Muscle layer of duodenum (tissue), 2 donors: ENCODE data around the gene HTRA3.
A peak's percentile ranks its signal among the peaks of the same experiment; 100 is the strongest.

Experiments
- H3K27ac ChIP-seq: one replicate; pipeline ENCODE4 v1.7.0; 2013; ENCODE audit warnings: mild to moderate bottlenecking, low read length
- H3K27me3 ChIP-seq: one replicate; pipeline ENCODE4 v1.7.0; 2013; ENCODE audit warnings: low read depth, mild to moderate bottlenecking, control low read depth, low read length
- H3K36me3 ChIP-seq, 2 donors: one replicate each; pipeline ENCODE4 v1.7.0; 2013; ENCODE audit warnings: low read length in 2 of 2, control low read depth in 1 of 2, mild to moderate bottlenecking in 1 of 2; ENCODE audit not compliant: insufficient read depth in 2 of 2, control insufficient read depth in 1 of 2
- H3K4me1 ChIP-seq, 2 donors: one replicate each; pipeline ENCODE4 v1.7.0; 2013; ENCODE audit warnings: low read length in 2 of 2, mild to moderate bottlenecking in 2 of 2, control low read depth in 1 of 2, moderate library complexity in 1 of 2; ENCODE audit not compliant: insufficient read depth in 2 of 2, control insufficient read depth in 1 of 2
- H3K4me3 ChIP-seq, 2 donors: one replicate each; pipeline ENCODE4 v1.7.0; 2013; ENCODE audit warnings: low read length in 2 of 2, low read depth in 1 of 2, mild to moderate bottlenecking in 1 of 2
- H3K9me3 ChIP-seq, 2 donors: one replicate each; pipeline ENCODE4 v1.7.0; 2013; ENCODE audit warnings: low read length in 2 of 2, control low read depth in 1 of 2, mild to moderate bottlenecking in 1 of 2; ENCODE audit not compliant: control insufficient read depth in 1 of 2
- donor health status: healthy.

The HTRA3 gene

GRCh38 chr4:8311101-8312068 lies 41.8 kb downstream of the HTRA3 start:
- no peak overlapping the region for H3K4me3 ChIP-seq
- no peaks in the 10 kb centered on the region for H3K27me3 ChIP-seq
- H3K36me3 ChIP-seq = no peaks in the 10 kb centered on the region
- no peaks in the 10 kb centered on the region for H3K9me3 ChIP-seq
- H3K4me1 ChIP-seq = peaks cover 0 to 29% of the 10 kb centered on the region in 2 donors
- no peak overlapping the region for H3K27ac ChIP-seq

DNA sequence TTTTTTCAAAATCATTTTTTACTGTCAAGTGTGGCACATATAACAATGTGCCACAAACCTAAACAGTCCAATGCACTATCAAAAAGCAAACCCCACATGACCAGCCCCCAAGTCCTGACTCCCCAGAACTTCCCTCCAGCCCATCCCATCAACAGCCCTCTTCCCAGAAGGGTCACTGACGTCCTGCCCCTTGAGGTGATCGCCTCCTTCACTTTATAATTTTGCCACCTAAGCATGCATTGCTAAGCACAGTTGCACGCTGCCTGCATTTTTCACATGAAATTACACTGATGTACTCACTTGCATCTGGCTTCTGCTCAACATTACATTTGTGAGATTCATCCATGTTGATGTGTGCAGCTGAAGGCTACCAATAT lies 42.5 kb downstream of the HTRA3 start:
- Histone ChIP-seq H3K9me3 (no peaks in the 10 kb centered on the region), H3K4me3 (no peak overlapping the region), H3K4me1 (peaks cover 0 to 28% of the 10 kb centered on the region in 2 donors), H3K36me3 (no peaks in the 10 kb centered on the region), H3K27me3 (no peaks in the 10 kb centered on the region), H3K27ac (no peak overlapping the region)

- Histone ChIP-seq H3K27me3 (no peaks in the 10 kb centered on the region), H3K4me1 (peaks cover 0 to 28% of the 10 kb centered on the region in 2 donors)
These were observed 43.4 kb downstream of the HTRA3 start for GRCh38 chr4:8312976-8313375.

GRCh38 chr4:8314691-8315255 lies 45.2 kb downstream of the HTRA3 start:
- Histone ChIP-seq H3K36me3 (no peaks in the 10 kb centered on the region), H3K9me3 (no peaks in the 10 kb centered on the region), H3K27me3 (no peaks in the 10 kb centered on the region), H3K4me1 (peaks cover 0 to 26% of the 10 kb centered on the region in 2 donors), H3K27ac (no peak overlapping the region), H3K4me3 (no peak overlapping the region)

More at GRCh38 chr4:8312976-8313375, 43.4 kb downstream of the HTRA3 start:
- H3K27ac ChIP-seq = no peak overlapping the region
- H3K4me3 ChIP-seq = no peak overlapping the region
- H3K9me3 ChIP-seq = no peaks in the 10 kb centered on the region
- no peaks in the 10 kb centered on the region for H3K36me3 ChIP-seq

GRCh38 chr4:8315435-8316250 lies 46.1 kb downstream of the HTRA3 start:
- no peaks in the 10 kb centered on the region for H3K27me3 ChIP-seq
- H3K36me3 ChIP-seq = no peaks in the 10 kb centered on the region
- no peak overlapping the region for H3K27ac ChIP-seq
- H3K4me3 ChIP-seq = peak overlapping the region; percentile 7 to 45
- no peaks in the 10 kb centered on the region for H3K9me3 ChIP-seq
- peaks cover 0 to 34% of the 10 kb centered on the region in 2 donors for H3K4me1 ChIP-seq

- H3K4me1 ChIP-seq = peaks cover 0 to 36% of the 10 kb centered on the region in 2 donors
- peak overlapping the region in 1 of 2 donors; percentile 45 for H3K4me3 ChIP-seq
- no peak overlapping the region for H3K27ac ChIP-seq
- H3K36me3 ChIP-seq = no peaks in the 10 kb centered on the region
- no peaks in the 10 kb centered on the region for H3K27me3 ChIP-seq
- no peaks in the 10 kb centered on the region for H3K9me3 ChIP-seq
These were observed 46.8 kb downstream of the HTRA3 start for GRCh38 chr4:8316251-8316771.

DNA sequence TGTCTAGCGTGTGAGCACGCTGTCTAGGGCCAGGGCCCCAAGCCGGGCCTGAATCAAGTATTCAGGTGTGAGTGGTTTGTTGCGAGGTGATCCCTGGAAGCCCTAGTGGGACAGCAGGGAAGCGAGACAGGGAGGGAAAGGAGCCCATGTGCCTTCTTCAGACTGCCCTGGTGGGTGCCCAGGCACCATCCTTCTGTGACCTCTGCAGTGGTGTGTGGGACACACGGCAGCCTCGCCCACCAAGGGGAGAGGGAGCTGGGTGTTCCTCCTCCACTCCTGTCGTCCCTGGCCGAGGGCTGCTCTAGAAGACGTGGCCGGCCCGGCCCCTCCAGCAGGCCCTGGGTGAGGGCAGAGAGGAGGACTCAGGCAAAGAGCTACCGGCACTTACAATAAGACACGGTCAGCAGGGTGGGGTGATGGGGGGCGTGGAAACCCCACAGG lies 47.4 kb downstream of the HTRA3 start:
- Histone ChIP-seq H3K36me3 (no peaks in the 10 kb centered on the region), H3K9me3 (no peaks in the 10 kb centered on the region), H3K27me3 (no peaks in the 10 kb centered on the region), H3K27ac (no peak overlapping the region), H3K4me1 (peaks cover 0 to 36% of the 10 kb centered on the region in 2 donors), H3K4me3 (no peak overlapping the region)

- peaks cover 0 to 36% of the 10 kb centered on the region in 2 donors for H3K4me1 ChIP-seq
- H3K27me3 ChIP-seq = no peaks in the 10 kb centered on the region
- H3K27ac ChIP-seq = no peak overlapping the region
- H3K9me3 ChIP-seq = no peaks in the 10 kb centered on the region
- H3K4me3 ChIP-seq = no peak overlapping the region
- H3K36me3 ChIP-seq = no peaks in the 10 kb centered on the region
These were observed 47.9 kb downstream of the HTRA3 start for GRCh38 chr4:8317474-8317873.

- H3K36me3 ChIP-seq = no peaks in the 10 kb centered on the region
- H3K27me3 ChIP-seq = no peaks in the 10 kb centered on the region
- no peak overlapping the region for H3K4me3 ChIP-seq
- no peak overlapping the region for H3K27ac ChIP-seq
- no peaks in the 10 kb centered on the region for H3K9me3 ChIP-seq
- peaks cover 0 to 36% of the 10 kb centered on the region in 2 donors for H3K4me1 ChIP-seq
These were observed 49.0 kb downstream of the HTRA3 start for GRCh38 chr4:8318509-8318908.

DNA sequence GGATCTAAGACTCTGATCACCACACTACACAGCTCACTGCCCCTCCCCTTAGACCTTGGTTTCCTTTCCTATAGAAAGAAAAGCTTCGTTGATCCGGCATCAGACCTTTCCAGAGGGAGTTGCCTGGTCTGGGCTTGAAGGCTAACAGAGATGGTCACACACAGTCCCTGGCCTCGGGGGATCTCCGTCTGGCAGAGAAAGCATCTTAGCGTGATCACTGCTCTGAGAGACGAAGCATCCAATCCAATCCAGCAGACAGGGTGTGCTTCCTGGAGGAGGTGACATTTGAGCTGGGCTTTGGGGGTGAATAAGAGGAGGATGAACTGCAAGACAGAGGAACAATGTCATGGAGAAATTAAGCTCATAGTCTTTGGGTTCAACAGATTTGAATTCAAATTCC lies 49.5 kb downstream of the HTRA3 start:
- Histone ChIP-seq H3K36me3 (no peaks in the 10 kb centered on the region), H3K9me3 (no peaks in the 10 kb centered on the region), H3K27ac (no peak overlapping the region), H3K4me3 (no peak overlapping the region), H3K4me1 (peaks cover 0 to 36% of the 10 kb centered on the region in 2 donors), H3K27me3 (no peaks in the 10 kb centered on the region)
